ENCODE data around the gene C9orf50. TPM values are rescaled to one million over a fixed set of nuclear protein-coding genes. Genes with fewer than 3 reads are reported as not detected.
A peak's percentile ranks its signal among the peaks of the same experiment; 100 is the strongest.

C9orf50 gene
- total RNA-seq, 2 donors from 2014 or later = not detected

DNA sequence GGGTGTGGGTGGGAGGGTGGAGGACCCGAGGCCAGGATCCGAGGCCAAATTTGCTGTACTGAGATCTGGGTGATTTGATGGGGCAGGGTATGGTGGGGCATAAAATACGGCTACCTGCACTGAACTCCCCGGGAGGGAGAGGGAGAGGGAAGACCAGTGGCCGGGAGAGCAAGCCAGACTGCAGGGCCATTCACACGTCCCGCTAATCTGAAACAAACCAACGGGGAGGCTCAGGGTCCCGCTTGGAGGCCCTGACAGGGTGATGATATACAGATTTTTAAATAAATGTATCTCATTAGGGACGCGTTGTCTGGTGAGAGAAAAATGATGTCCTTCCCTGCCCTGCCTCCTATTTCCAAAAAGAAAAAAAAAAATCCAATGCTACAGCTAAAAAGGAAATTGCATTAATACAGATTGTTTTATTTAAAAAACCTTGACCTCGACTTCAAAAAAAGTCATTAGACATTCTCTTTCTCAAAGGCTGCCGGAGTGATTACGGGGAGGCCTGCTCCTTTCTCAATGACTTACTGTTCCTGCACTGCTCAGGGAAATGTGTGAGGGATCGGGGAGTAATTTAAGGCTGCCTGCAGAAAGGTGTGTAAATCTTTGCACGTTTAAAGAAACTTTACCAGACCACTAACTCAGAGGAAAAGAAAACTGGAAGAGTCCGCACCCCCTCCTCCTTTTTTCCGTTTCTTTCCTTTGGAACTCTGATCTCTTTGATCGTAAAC, 33.1 kb upstream of the C9orf50 start:
- H3K4me3 ChIP-seq = no peak overlapping the region
- 38 to 50% methylated on average over 19 of the region's 19 CpGs for WGBS, 2 donors
- H3K27me3 ChIP-seq = no peaks in the 10 kb centered on the region
- intact Hi-C loops (cut with DNase I) = loop anchor here (10.0 kb wide), 1 partner anchor 121 kb away; no protein-coding TSS in a partner anchor
- DNase-seq = no peak
- H3K27ac ChIP-seq = peak overlapping the region in 2 of 4 donors; percentile 17 to 25
- peaks cover 3% of the 10 kb centered on the region for H3K4me1 ChIP-seq
- ATAC-seq = peak; percentile 12
- no peaks in the 10 kb centered on the region for H3K9me3 ChIP-seq
- TF ChIP-seq, protein P1, sequence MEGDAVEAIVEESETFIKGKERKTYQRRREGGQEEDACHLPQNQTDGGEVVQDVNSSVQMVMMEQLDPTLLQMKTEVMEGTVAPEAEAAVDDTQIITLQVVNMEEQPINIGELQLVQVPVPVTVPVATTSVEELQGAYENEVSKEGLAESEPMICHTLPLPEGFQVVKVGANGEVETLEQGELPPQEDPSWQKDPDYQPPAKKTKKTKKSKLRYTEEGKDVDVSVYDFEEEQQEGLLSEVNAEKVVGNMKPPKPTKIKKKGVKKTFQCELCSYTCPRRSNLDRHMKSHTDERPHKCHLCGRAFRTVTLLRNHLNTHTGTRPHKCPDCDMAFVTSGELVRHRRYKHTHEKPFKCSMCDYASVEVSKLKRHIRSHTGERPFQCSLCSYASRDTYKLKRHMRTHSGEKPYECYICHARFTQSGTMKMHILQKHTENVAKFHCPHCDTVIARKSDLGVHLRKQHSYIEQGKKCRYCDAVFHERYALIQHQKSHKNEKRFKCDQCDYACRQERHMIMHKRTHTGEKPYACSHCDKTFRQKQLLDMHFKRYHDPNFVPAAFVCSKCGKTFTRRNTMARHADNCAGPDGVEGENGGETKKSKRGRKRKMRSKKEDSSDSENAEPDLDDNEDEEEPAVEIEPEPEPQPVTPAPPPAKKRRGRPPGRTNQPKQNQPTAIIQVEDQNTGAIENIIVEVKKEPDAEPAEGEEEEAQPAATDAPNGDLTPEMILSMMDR (IDR thresholded peaks at IDR 0.05) = no peak
- no peak for TF ChIP-seq POLR2A (IDR thresholded peaks at IDR 0.05)
- no peaks in the 10 kb centered on the region for H3K36me3 ChIP-seq (replicated peaks in 1 of 2; ENCODE audit: insufficient read depth in 1 of 2, low read depth in 2 of 2)

DNA sequence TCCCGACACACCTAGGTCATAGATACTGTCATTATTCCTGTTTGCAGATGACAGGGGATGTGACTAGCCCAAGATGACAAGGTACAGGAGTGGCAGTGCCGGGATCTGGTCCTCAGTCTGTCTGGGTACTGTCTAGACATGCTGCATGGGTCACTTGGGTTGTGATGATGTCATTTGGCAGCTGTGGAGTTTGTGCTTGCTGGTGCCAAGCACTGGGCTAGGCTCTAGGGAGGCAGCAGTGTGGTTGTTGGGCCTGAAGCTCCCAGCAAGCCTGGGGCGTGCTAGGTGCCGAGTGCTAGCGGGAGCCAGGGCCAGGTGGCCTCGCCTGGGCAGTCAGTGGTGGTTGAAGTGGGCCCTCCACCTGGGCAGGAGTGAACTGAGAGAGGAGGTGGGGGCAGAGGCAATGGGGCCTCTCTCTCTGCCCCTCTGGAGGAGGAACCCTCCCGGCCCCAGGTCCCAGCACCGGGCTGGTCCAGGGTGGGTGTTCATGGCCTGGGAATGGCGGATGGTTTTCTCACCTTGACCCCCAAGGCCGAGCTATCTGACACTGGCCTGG, 29.9 kb upstream of the C9orf50 start:
- H3K36me3 ChIP-seq (replicated peaks in 1 of 2; ENCODE audit: insufficient read depth in 1 of 2, low read depth in 2 of 2) = no peaks in the 10 kb centered on the region
- no peaks in the 10 kb centered on the region for H3K9me3 ChIP-seq
- no peak overlapping the region for H3K4me3 ChIP-seq
- TF ChIP-seq, protein P1 (IDR thresholded peaks at IDR 0.05) = no peak
- no peak for TF ChIP-seq POLR2A (IDR thresholded peaks at IDR 0.05)
- 80 to 85% methylated on average over 2 to 10 of the region's 10 CpGs for WGBS, 2 donors
- ATAC-seq (no peak), DNase-seq (no peak)
- H3K27me3 ChIP-seq = no peaks in the 10 kb centered on the region
- peaks cover 3% of the 10 kb centered on the region for H3K4me1 ChIP-seq
- intact Hi-C loops (cut with DNase I) = loop anchor here (10.0 kb wide), 1 partner anchor 124 kb away; no protein-coding TSS in a partner anchor
- no peak overlapping the region for H3K27ac ChIP-seq

DNA sequence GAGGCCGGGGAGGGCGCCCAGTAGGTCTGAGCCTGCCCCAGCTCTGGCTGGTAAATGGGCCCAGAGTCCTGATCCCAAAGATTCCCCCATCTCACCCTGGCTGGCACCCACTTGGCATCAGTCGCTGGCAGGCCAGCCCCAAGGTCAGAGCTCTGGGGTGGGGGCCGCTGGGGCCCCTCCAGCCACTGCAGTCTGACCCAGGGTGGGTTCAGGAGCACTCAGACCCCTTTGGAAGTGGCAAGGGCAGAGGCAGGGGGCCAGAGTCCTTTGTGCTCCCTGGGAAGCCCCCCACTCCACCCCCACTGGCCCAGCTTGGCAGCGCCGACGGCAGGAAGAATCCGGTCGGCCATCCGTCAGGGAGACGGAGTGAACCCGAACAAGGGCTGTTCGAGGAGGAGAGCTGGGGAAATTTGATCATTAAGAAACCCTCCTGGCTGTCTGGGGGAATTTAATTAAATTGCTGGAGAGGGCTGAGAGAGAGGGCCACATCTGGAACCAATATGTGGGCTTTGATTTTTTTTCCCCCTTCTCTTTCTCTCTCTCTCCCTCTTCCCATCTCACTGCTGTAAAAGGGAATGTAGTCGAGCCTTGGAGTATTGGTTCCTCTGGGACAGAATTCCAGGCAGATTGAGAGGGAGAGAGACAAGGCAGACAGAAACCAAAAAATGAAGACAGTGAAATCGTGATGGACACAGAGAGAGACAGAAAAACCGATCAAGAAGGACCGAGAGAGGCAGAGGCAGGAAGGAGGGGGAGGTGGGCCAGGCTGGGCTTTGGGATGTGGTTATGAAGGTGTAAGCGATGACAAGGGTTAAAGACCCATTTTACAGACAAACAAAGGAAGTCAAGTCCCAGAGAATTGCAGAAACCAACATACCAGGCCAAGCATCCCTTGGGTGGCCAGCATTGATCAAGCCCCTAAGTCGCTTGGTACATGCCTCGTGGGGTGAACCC, 29.1 kb upstream of the C9orf50 start:
- no peak for DNase-seq
- Histone ChIP-seq H3K4me1 (peaks cover 3% of the 10 kb centered on the region), H3K4me3 (no peak overlapping the region), H3K27ac (no peak overlapping the region), H3K36me3 (replicated peaks in 1 of 2; ENCODE audit: insufficient read depth in 1 of 2, low read depth in 2 of 2) (no peaks in the 10 kb centered on the region), H3K9me3 (no peaks in the 10 kb centered on the region), H3K27me3 (no peaks in the 10 kb centered on the region)
- intact Hi-C loops (cut with DNase I) = loop anchor here (10.0 kb wide), 2 partner anchors 125 to 145 kb away; no protein-coding TSS in a partner anchor
- ATAC-seq = no peak
- TF ChIP-seq, protein P1 (IDR thresholded peaks at IDR 0.05) = no peak
- no peak for TF ChIP-seq POLR2A (IDR thresholded peaks at IDR 0.05)
- WGBS, 2 donors = 77 to 78% methylated on average over 16 to 20 of the region's 20 CpGs

DNA sequence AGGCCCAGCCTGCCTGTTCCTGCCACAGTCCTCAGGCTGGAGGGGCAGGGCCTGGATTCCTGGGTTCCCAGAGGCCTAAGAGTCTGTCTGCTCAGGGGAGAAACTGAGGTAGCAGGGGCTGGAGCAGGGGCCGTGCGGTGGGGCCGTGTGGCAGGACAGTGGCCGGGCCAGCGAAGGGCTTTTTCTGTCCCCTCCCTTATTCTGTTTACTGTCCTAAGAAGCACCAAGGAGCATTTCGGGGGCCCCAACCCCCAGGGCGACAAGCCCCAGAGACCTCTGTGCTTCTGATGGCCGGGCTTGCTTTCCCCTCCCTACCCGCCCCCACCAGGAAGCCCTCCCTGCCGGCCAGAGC, 27.8 kb upstream of the C9orf50 start:
- no peaks in the 10 kb centered on the region for H3K4me1 ChIP-seq
- DNase-seq = no peak
- no peak overlapping the region for H3K27ac ChIP-seq
- WGBS, 2 donors = 77 to 79% methylated on average over 7 to 9 of the region's 10 CpGs
- H3K4me3 ChIP-seq = no peak overlapping the region
- intact Hi-C loops (cut with DNase I) = loop anchor here (10.0 kb wide), 1 partner anchor 146 kb away; no protein-coding TSS in a partner anchor
- no peaks in the 10 kb centered on the region for H3K27me3 ChIP-seq
- no peak for ATAC-seq
- no peaks in the 10 kb centered on the region for H3K36me3 ChIP-seq (replicated peaks in 1 of 2; ENCODE audit: insufficient read depth in 1 of 2, low read depth in 2 of 2)
- no peak for TF ChIP-seq POLR2A (IDR thresholded peaks at IDR 0.05)
- TF ChIP-seq, protein P1 (IDR thresholded peaks at IDR 0.05) = no peak
- H3K9me3 ChIP-seq = no peaks in the 10 kb centered on the region
